Endothelial cell of umbilical vein (primary cell): ENCODE data around the gene DNTT. TPM values are rescaled to one million over a fixed set of nuclear protein-coding genes. Genes with fewer than 3 reads are reported as not detected.

Source experiments
- BruUV-seq: library from RNA; stranded (reverse); fragments of 400-500 nt; replicated peaks from 2 replicates; lab custom pipeline; 2021; lab: Mats Ljungman, UMichigan
- CTCF ChIA-PET: fragments of 300-600, 350-600 bp; sonication (Branson Sonifier 250); formaldehyde crosslinking; loops from one replicate; lab custom pipeline; 2021; ENCODE audit warnings: antibody characterized with exemption, inconsistent platforms; lab: Charles Lee
- POLR2A ChIA-PET: fragments of 300-600, 350-600 bp; sonication (Branson Sonifier 250); formaldehyde crosslinking; loops from one replicate; lab custom pipeline; 2021; ENCODE audit warnings: antibody characterized with exemption, inconsistent platforms; lab: Charles Lee
- DNase-seq: peaks from one replicate; pipeline ENCODE4 v3.0.0-alpha.2; 2011; ENCODE audit warnings: low read depth, low spot score
- FAIRE-seq: peaks from 2 replicates; lab custom pipeline; 2011; peaks lifted over from hg19 to GRCh38; lab: Jason Lieb, UNC
- H2AFZ ChIP-seq: 2 replicates; pipeline ENCODE4 v1.6.0; 2012; ENCODE audit warnings: low read depth, low read length, control low read depth, inconsistent platforms
- H3K27ac ChIP-seq: 2 replicates; pipeline ENCODE4 v1.5.1; 2011; ENCODE audit warnings: low read depth, mild to moderate bottlenecking, control low read depth, low read length, moderate library complexity; ENCODE audit not compliant: insufficient read depth
- H3K27me3 ChIP-seq, 2 experiments: 2 replicates each; pipeline versions ENCODE4 v1.6.0 to v1.6.1; 2011; ENCODE audit warnings: low read length in 2 of 2, mixed read lengths in 1 of 2; ENCODE audit not compliant: control insufficient read depth in 2 of 2, insufficient read depth in 2 of 2
- H3K36me3 ChIP-seq, 2 experiments: 2 replicates in 1 of 2; 3 replicates in 1 of 2; pipeline ENCODE4 v1.5.1; 2011; ENCODE audit warnings: low read length in 2 of 2, mild to moderate bottlenecking in 1 of 2, moderate library complexity in 1 of 2; ENCODE audit not compliant: control insufficient read depth in 2 of 2, insufficient read depth in 2 of 2; ENCODE audit errors: extremely low read depth in 1 of 2
- H3K4me1 ChIP-seq: 3 replicates; pipeline ENCODE4 v1.5.1; 2011; ENCODE audit warnings: mild to moderate bottlenecking, low read length; ENCODE audit not compliant: control insufficient read depth, insufficient read depth; ENCODE audit errors: extremely low read depth
- H3K4me2 ChIP-seq: 2 replicates; pipeline ENCODE4 v1.6.1; 2011; ENCODE audit warnings: low read length, control low read depth, mixed read lengths; ENCODE audit not compliant: insufficient read depth
- H3K4me3 ChIP-seq, 3 experiments: fragments of 200-600 bp in 1 of 3; sonication (generic), shearing (Covaris generic) in 1 of 3; replicated peaks in 1 of 3; 2 replicates each; pipeline ENCODE4 v1.5.1; 2011 to 2016; ENCODE audit warnings: control low read depth in 3 of 3, low read length in 3 of 3, mild to moderate bottlenecking in 2 of 3, inconsistent platforms in 1 of 3, low read depth in 1 of 3, moderate library complexity in 1 of 3; ENCODE audit not compliant: insufficient read depth in 1 of 3
- H3K79me2 ChIP-seq: 2 replicates; pipeline ENCODE4 v1.6.0; 2012; ENCODE audit warnings: low read length, inconsistent platforms; ENCODE audit not compliant: control insufficient read depth, insufficient read depth
- H3K9ac ChIP-seq: replicated peaks from 2 replicates; pipeline ENCODE3; 2011; ENCODE audit warnings: low read length, control low read depth; ENCODE audit not compliant: insufficient read depth; ENCODE audit errors: extremely low read depth
- H3K9me1 ChIP-seq: replicated peaks from 3 replicates; pipeline ENCODE4 v1.6.0; 2011; ENCODE audit warnings: mild to moderate bottlenecking, low read length; ENCODE audit not compliant: control insufficient read depth, insufficient read depth; ENCODE audit errors: extremely low read depth
- H3K9me3 ChIP-seq: replicated peaks from 2 replicates; pipeline ENCODE4 v1.5.1; 2012; ENCODE audit warnings: low read length, inconsistent platforms; ENCODE audit not compliant: control insufficient read depth, insufficient read depth
- H4K20me1 ChIP-seq: replicated peaks from 2 replicates; pipeline ENCODE3; 2011; ENCODE audit warnings: mild to moderate bottlenecking, low read length; ENCODE audit not compliant: control insufficient read depth, insufficient read depth; ENCODE audit errors: extremely low read depth
- MYC ChIP-seq: IDR thresholded peaks from one replicate; pipeline ENCODE4 v1.6.1; 2011; ENCODE audit warnings: mild to moderate bottlenecking, low read depth, low read length
- POLR2A ChIP-seq: IDR thresholded peaks from 2 replicates; pipeline ENCODE4 v1.6.1; 2012; ENCODE audit warnings: low read depth, mild to moderate bottlenecking, control low read depth, low read length
- dilution Hi-C: fragments of 300-500 bp; cut with MboI; formaldehyde crosslinking; loops from one replicate; pipeline ENCODE4 v1.15.0; 2019; ENCODE audit warnings: low sequenced_read_pairs; ENCODE audit not compliant: extremely low pct_ligation_motif_present
- intact Hi-C: fragments of 100-400 bp; cut with micrococcal nuclease; formaldehyde crosslinking; loops from one replicate; pipeline ENCODE4 v1.10.0; 2022
- polyA plus RNA-seq, 4 experiments: library from polyadenylated mRNA; depleted of rRNA in 3 of 4; stranded (reverse) in 3 of 4; unstranded in 1 of 4; fragments of >200 nt; gene quantifications; 2 replicates each; pipeline versions ENCODE4 v1.2.1 to v1.2.3, GENCODE V29; 2011 to 2012; ENCODE audit warnings: missing spikeins in 1 of 4
- total RNA-seq: library from RNA; stranded (reverse); gene quantifications from 2 replicates; pipeline ENCODE4 v1.2.3, GENCODE V29; 2021

The DNTT gene
- total and polyA plus RNA-seq, 2 donors (not counting 3 experiments of a cell fraction or from before 2014, with no cell fraction given): not detected

DNA sequence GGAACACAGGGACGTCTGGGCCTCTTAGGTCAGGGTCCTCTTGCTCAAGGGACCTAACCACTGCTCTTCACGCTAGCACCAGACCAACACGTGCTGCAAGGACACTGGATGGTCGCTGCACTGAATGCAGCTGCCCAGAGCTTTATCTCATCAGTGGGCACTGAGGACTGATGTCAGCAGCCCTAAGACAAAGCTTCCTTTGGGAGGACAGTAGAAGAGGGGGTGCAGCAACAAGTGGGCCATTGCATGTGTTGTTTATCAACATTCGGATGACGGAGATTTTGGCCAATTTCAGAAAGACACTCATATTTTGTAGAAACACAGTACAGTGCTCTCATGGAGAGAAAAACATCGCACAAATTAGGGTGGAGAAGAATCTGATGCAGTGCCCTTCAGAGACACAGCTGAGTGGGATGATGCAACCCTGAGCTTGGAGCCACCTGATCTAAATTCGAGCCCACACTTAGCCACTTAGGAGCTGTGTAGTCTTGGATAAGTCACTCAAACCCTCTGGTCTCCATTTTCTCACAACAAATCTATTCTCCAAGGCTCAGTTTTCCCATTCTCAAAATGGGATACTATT, 52.9 kb downstream of the DNTT start:
- BruUV-seq: no TSS peak
- intact Hi-C loops: no loop called here
- Histone ChIP-seq H3K4me1 (no peaks in the 10 kb centered on the region), H3K9me3 (no peaks in the 10 kb centered on the region), H3K9me1 (no peaks in the 10 kb centered on the region), H3K9ac (no peak overlapping the region), H2AFZ (no peak overlapping the region), H3K27me3 (peaks cover 2 to 5% of the 10 kb centered on the region in 2 experiments), H3K4me2 (no peak overlapping the region), H3K79me2 (no peaks in the 10 kb centered on the region), H3K4me3 (no peak overlapping the region), H4K20me1 (no peaks in the 10 kb centered on the region), H3K36me3 (no peaks in the 10 kb centered on the region), H3K27ac (no peak overlapping the region)
- dilution Hi-C loops: no loop called here
- POLR2A ChIA-PET: no interaction called here
- no peak for FAIRE-seq
- CTCF ChIA-PET: interaction anchor here (0.9 to 3.7 kb wide), 3 partner anchors 10 to 22 kb away, joined by 3 to 17 read pairs (median 5); no protein-coding TSS in a partner anchor
- no peak for DNase-seq
- TF ChIP-seq MYC: no peak

- DNase-seq (no peak), FAIRE-seq (no peak)
- ChIA-PET POLR2A (no interaction called here), CTCF (interaction anchor here (1.4 to 3.7 kb wide), 3 partner anchors 9 to 23 kb away, joined by 3 to 17 read pairs (median 6); no protein-coding TSS in a partner anchor)
- no peak within 1 kb of the TSS for H3K4me2 ChIP-seq
- no TSS peak for BruUV-seq
- no peaks in the 10 kb centered on the region for H4K20me1 ChIP-seq
- H3K9ac ChIP-seq: no peak within 1 kb of the TSS
- no peaks in the 10 kb centered on the region for H3K4me1 ChIP-seq
- peaks cover 2% of the 10 kb centered on the region in 2 experiments for H3K27me3 ChIP-seq
- H3K36me3 ChIP-seq: no peaks in the 10 kb centered on the region
- H3K9me1 ChIP-seq: no peaks in the 10 kb centered on the region
- no peak within 1 kb of the TSS for H2AFZ ChIP-seq
- no peaks in the 10 kb centered on the region for H3K79me2 ChIP-seq
- TF ChIP-seq POLR2A: no peak
- no peak within 1 kb of the TSS for H3K27ac ChIP-seq
- no peaks in the 10 kb centered on the region for H3K9me3 ChIP-seq
- intact Hi-C loops: no loop called here
- dilution Hi-C loops: no loop called here
- H3K4me3 ChIP-seq: no peak within 1 kb of the TSS
These were observed 54.8 kb downstream of the DNTT start, which contains the start of gene OPALIN for GRCh38 chr10:96358851-96359540. TSS of gene OPALIN (minus strand) at chr10:96359002. CDS start at chr10:96358896, 106 bp downstream.
